Keratinocyte (primary cell): Measurements from ENCODE around the gene SVOP. TPM values are rescaled to one million over a fixed set of nuclear protein-coding genes. Genes with fewer than 3 reads are reported as not detected.

Experiments
- DNase-seq: peaks from one replicate; pipeline ENCODE4 v3.0.0-alpha.2; 2011; ENCODE audit warnings: low read depth, missing footprints, low spot score
- FAIRE-seq: peaks from 2 replicates; lab custom pipeline; 2011; peaks lifted over from hg19 to GRCh38; lab: Jason Lieb, UNC
- H2AFZ ChIP-seq: 2 replicates; pipeline ENCODE4 v1.6.0; 2012; ENCODE audit warnings: low read length, control low read depth, inconsistent platforms; ENCODE audit not compliant: control insufficient read depth
- H3K27ac ChIP-seq: 2 replicates; pipeline ENCODE4 v1.5.1; 2011; ENCODE audit warnings: low read length; ENCODE audit not compliant: control insufficient read depth, insufficient read depth
- H3K27me3 ChIP-seq: 3 replicates; pipeline ENCODE4 v1.6.0; 2011; ENCODE audit warnings: low read length; ENCODE audit not compliant: control insufficient read depth, insufficient read depth; ENCODE audit errors: extremely low read depth
- H3K36me3 ChIP-seq, 2 experiments: 2 replicates in 1 of 2; 3 replicates in 1 of 2; pipeline ENCODE4 v1.5.1; 2011; ENCODE audit warnings: low read length in 2 of 2, mild to moderate bottlenecking in 1 of 2; ENCODE audit not compliant: control insufficient read depth in 2 of 2, insufficient read depth in 2 of 2; ENCODE audit errors: extremely low read depth in 1 of 2
- H3K4me1 ChIP-seq: 3 replicates; pipeline ENCODE4 v1.5.1; 2011; ENCODE audit warnings: low read length; ENCODE audit not compliant: control insufficient read depth, insufficient read depth; ENCODE audit errors: extremely low read depth
- H3K4me2 ChIP-seq: 3 replicates; pipeline ENCODE4 v1.6.0; 2011; ENCODE audit warnings: low read depth, low read length; ENCODE audit not compliant: control insufficient read depth, insufficient read depth; ENCODE audit errors: extremely low read depth
- H3K4me3 ChIP-seq, 3 experiments: fragments of 200-600 bp in 1 of 3; sonication (generic) in 1 of 3; 2 replicates in 2 of 3; 3 replicates in 1 of 3; pipeline ENCODE4 v1.5.1; 2011 to 2016; ENCODE audit warnings: low read length in 3 of 3, mild to moderate bottlenecking in 3 of 3, control low read depth in 2 of 3, inconsistent platforms in 1 of 3, low read depth in 1 of 3, mixed read lengths in 1 of 3, mixed run types in 1 of 3, moderate library complexity in 1 of 3; ENCODE audit not compliant: control insufficient read depth in 2 of 3, insufficient read depth in 2 of 3; ENCODE audit errors: extremely low read depth in 1 of 3
- H3K79me2 ChIP-seq: 2 replicates; pipeline ENCODE4 v1.6.0; 2012; ENCODE audit warnings: low read length; ENCODE audit not compliant: control insufficient read depth, insufficient read depth
- H3K9ac ChIP-seq: 3 replicates; pipeline ENCODE4 v1.6.0; 2011; ENCODE audit warnings: low read length; ENCODE audit not compliant: control insufficient read depth, insufficient read depth; ENCODE audit errors: extremely low read depth
- H3K9me1 ChIP-seq: 3 replicates; pipeline ENCODE4 v1.6.0; 2011; ENCODE audit warnings: low read length; ENCODE audit not compliant: control insufficient read depth, insufficient read depth; ENCODE audit errors: extremely low read depth
- H3K9me3 ChIP-seq: 2 replicates; pipeline ENCODE4 v1.5.1; 2012; ENCODE audit warnings: low read depth, low read length; ENCODE audit not compliant: control insufficient read depth
- H4K20me1 ChIP-seq: 3 replicates; pipeline ENCODE4 v1.6.0; 2011; ENCODE audit warnings: low read length; ENCODE audit not compliant: control insufficient read depth, insufficient read depth; ENCODE audit errors: extremely low read depth
- EZH2 ChIP-seq: IDR thresholded peaks from one replicate; pipeline ENCODE4 v1.6.1; 2012; ENCODE audit warnings: inconsistent platforms, mild to moderate bottlenecking, low read length, moderate library complexity
- dilution Hi-C: fragments of 300-500 bp; cut with MboI; formaldehyde crosslinking; loops from one replicate; pipeline ENCODE4 v1.7.0; 2020; ENCODE audit warnings: low sequenced_read_pairs; ENCODE audit not compliant: extremely low pct_ligation_motif_present
- polyA plus RNA-seq, 5 experiments: library from polyadenylated mRNA; depleted of rRNA in 3 of 5; stranded (reverse) in 3 of 5; stranded (forward) in 1 of 5; unstranded in 1 of 5; fragments of >200 nt; gene quantifications; 1 replicate in 1 of 5; 2 replicates in 3 of 5; 3 replicates in 1 of 5; pipeline versions ENCODE4 v1.2.1 to v1.2.3, GENCODE V29; 2011 to 2012; ENCODE audit warnings: missing spikeins in 2 of 5, low read depth in 1 of 5, low replicate concordance in 1 of 5
- TF ChIP-seq, protein P1 (sequence below), 3 experiments: IDR thresholded peaks in 1 of 3; conservative IDR thresholded peaks in 1 of 3; optimal IDR thresholded peaks in 1 of 3; 2 replicates in 2 of 3; 3 replicates in 1 of 3; pipeline versions ENCODE3 to v1.5.1; 2011; ENCODE audit warnings: low read length in 3 of 3, mild to moderate bottlenecking in 3 of 3, moderate library complexity in 2 of 3, control low read depth in 1 of 3, inconsistent platforms in 1 of 3; ENCODE audit not compliant: insufficient read depth in 2 of 3; ENCODE audit errors: extremely low read depth in 1 of 3

The SVOP gene
- polyA plus RNA-seq, 1 donor (not counting 4 experiments of a cell fraction or from before 2014, with no cell fraction given), result not detected

GRCh38 chr12:108981835-108982234 is 39.0 kb downstream of the SVOP start:
- no peak for FAIRE-seq
- Histone ChIP-seq H4K20me1 (no peaks in the 10 kb centered on the region), H3K9me1 (no peaks in the 10 kb centered on the region), H3K9ac (no peak overlapping the region), H3K27ac (no peak overlapping the region), H3K79me2 (no peaks in the 10 kb centered on the region), H3K9me3 (peaks cover 12% of the 10 kb centered on the region), H3K27me3 (peaks cover 5% of the 10 kb centered on the region), H3K36me3 (no peaks in the 10 kb centered on the region), H2AFZ (no peak overlapping the region), H3K4me3 (no peak overlapping the region), H3K4me1 (no peaks in the 10 kb centered on the region), H3K4me2 (no peak overlapping the region)
- TF ChIP-seq, protein P1, sequence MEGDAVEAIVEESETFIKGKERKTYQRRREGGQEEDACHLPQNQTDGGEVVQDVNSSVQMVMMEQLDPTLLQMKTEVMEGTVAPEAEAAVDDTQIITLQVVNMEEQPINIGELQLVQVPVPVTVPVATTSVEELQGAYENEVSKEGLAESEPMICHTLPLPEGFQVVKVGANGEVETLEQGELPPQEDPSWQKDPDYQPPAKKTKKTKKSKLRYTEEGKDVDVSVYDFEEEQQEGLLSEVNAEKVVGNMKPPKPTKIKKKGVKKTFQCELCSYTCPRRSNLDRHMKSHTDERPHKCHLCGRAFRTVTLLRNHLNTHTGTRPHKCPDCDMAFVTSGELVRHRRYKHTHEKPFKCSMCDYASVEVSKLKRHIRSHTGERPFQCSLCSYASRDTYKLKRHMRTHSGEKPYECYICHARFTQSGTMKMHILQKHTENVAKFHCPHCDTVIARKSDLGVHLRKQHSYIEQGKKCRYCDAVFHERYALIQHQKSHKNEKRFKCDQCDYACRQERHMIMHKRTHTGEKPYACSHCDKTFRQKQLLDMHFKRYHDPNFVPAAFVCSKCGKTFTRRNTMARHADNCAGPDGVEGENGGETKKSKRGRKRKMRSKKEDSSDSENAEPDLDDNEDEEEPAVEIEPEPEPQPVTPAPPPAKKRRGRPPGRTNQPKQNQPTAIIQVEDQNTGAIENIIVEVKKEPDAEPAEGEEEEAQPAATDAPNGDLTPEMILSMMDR (optimal IDR thresholded peaks at IDR 0.05 in 1 of 3, IDR thresholded peaks at IDR 0.05 in 1 of 3, conservative IDR thresholded peaks at IDR 0.05 in 1 of 3; ENCODE audit: extremely low read depth in 1 of 3, insufficient read depth in 2 of 3, low read length in 3 of 3), result no peak
- no peak for TF ChIP-seq EZH2
- dilution Hi-C loops, result no loop called here
- DNase-seq, result no peak

DNA sequence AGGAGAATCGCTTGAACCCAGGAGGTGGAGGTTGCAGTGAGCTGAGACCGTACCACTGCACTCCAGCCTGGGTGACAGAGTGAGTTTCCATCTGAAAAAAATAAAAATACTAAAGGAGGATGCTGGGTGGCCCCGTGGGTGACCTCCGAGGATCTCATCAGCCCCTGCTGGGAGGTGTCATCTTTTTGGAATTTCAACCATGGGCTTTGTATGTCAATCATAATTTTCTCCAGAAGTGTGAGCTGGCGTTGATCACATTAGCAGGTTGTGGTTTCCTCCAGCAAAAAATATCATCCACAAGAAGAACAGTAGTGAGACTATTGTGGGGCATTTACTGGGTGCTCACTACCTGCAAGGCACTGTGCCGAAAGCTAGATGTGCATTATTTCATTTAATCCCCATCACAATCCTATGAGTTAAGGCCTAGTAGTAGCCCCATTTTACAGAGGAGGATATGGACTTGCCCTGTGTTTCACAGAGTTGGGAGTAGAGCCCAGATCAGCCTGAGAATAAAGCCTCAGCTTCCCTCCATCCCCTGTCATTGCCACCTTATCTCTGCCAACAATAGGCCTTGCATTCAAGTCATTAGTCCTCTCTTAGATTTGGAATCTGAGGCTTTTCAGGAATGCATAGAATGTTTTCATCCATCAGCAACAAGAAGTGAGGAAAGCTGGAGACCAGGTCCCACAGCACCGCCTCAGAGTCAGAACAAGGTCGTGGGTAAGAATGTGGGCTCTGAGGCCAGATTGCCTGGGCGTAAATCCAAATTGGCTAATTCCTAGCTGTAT is 39.8 kb downstream of the SVOP start:
- Histone ChIP-seq H4K20me1 (no peaks in the 10 kb centered on the region), H2AFZ (no peak overlapping the region), H3K4me2 (no peak overlapping the region), H3K79me2 (no peaks in the 10 kb centered on the region), H3K4me3 (no peak overlapping the region), H3K9ac (no peak overlapping the region), H3K9me3 (peaks cover 12% of the 10 kb centered on the region), H3K4me1 (no peaks in the 10 kb centered on the region), H3K27me3 (peaks cover 5% of the 10 kb centered on the region), H3K9me1 (no peaks in the 10 kb centered on the region), H3K36me3 (no peaks in the 10 kb centered on the region), H3K27ac (no peak overlapping the region)
- TF ChIP-seq, protein P1 (optimal IDR thresholded peaks at IDR 0.05 in 1 of 3, IDR thresholded peaks at IDR 0.05 in 1 of 3, conservative IDR thresholded peaks at IDR 0.05 in 1 of 3; ENCODE audit: extremely low read depth in 1 of 3, insufficient read depth in 2 of 3, low read length in 3 of 3), result no peak
- TF ChIP-seq EZH2, result no peak
- no peak for FAIRE-seq
- dilution Hi-C loops, result no loop called here
- no peak for DNase-seq
